Glomerular visceral epithelial cell (primary cell): ENCODE measurements around the gene CIAO2A.
"Not testable (repeated sequence)": the region's sequence is repeated elsewhere in the genome, so short reads cannot be mapped to it uniquely, and the experiment has no call there.

ENCODE experiments used
- DNase-seq: peaks from one replicate; pipeline ENCODE4 v3.0.0-alpha.2; 2016; ENCODE audit errors: extremely low spot score

Gene CIAO2A

DNA sequence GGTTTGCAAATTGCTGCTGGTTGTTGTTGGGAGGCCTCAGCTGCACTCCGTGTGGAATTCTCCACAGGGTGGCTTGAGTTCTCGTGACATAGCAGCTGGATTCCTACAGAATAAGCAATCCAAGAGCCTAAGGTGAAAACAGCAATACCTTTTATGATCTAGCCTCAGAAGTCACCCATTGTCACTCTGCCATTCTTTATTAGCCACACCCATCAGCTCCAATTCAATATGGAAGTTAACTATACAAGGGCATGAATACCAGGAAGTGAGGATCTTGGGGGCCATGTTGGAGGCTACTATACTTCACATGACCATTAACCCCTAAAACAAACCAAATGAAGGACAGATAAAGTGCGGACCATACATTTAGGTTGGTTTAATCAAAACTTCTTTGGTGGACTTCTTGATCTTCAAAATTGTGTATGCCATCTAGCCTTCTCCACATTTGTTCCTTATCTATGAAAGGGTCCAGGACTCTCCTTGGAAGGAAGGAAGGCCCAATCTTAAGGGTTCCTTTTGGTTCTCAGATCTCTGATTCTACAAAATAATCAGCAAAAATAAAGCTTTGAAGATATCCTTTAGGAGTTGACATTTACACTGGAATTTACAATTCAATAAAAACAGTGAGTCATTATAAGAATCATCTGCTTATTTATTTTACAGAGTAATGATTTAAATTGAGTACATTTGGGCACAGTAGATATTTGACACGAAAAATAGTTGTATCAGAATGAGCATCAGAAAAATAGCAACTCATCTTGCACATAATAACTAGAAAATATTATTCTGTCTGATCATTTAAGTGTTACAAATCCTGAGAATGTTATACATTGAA is 21.5 kb downstream of the CIAO2A start:
- no peak for DNase-seq

GRCh38 chr15:64070965-64071851 is 22.4 kb downstream of the CIAO2A start:
- DNase-seq = peak; percentile 77

DNA sequence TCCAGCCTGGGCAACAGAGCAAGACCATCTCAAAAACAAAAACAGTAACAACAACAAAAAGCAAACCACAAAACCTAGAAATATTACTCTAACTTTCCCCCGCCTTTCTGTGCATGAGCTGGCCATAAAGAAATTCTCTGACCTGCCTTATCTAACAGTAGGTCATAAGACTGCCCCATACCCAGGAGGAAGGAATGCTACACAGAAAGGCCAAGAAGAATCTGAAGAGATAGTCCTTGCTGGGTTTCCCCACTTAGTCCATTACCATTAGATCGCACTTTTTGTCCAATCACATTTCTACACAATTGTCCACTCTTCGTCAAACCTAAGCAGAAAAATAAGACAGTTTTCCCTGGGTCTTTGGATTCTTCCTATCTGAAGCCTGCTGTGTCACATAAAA is 23.5 kb downstream of the CIAO2A start:
- no peak for DNase-seq

DNA sequence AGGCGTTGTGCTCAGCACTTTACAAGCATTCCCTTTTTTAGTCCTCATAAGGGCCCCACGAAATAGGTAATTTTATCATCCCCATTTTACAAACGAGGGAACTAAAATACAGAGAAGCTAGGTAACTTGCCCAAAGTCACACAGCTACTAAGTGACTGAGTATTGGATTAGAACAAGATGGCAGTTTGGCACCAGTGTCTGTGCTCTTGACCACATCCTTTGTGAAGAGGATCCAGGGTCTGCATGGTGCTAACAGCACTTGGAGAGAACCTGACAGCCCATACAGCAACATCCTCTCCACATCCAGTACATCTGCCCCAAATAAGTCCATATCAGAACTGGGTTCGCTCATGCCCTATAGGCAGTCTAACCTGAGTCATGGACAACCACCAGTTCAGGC is 25.5 kb downstream of the CIAO2A start:
- no peak for DNase-seq

- peak; percentile 70 for DNase-seq
Observed at GRCh38 chr15:64067564-64068030, 26.0 kb downstream of the CIAO2A start.

- no peak for DNase-seq
Observed at GRCh38 chr15:64066451-64066850, 27.2 kb downstream of the CIAO2A start.

DNA sequence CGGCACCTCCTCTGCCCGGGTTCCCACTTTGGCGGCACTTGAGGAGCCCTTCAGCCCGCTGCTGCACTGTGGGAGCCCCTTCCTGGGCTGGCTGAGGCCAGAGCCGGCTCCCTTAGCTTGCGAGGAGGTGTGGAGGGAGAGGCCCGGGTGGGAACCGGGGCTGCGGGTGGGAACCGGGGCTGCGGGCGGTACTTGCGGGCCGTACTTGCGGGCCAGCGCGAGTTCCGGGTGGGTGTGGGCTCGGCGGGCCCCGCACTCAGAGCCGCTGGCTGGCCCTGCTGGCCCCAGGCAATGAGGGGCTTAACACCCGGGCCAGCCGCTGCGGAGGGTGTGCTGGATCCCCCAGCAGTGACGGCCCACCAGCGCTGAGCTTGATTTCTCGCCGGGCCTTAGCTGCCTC is 32.9 kb downstream of the CIAO2A start:
- DNase-seq = no peak

DNA sequence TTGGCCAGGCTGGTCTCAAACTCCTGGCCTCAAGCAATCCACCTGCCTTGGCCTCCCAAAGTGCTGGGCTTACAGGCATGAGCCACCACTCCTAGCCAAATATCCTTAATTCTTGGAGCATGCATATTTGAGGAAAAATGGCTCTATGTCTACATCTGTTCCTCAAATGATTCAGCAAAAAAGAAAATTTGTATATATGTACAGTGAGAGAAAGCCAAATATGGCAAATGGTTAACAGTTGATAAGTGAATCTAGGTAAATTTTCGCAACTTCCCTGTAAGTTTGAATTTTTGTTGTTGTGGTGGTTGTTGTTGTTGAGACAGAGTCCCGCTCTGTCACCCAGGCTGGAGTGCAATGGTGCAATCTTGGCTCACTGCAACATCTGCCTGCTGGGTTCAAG is 34.5 kb downstream of the CIAO2A start:
- DNase-seq = not testable (repeated sequence)

DNA sequence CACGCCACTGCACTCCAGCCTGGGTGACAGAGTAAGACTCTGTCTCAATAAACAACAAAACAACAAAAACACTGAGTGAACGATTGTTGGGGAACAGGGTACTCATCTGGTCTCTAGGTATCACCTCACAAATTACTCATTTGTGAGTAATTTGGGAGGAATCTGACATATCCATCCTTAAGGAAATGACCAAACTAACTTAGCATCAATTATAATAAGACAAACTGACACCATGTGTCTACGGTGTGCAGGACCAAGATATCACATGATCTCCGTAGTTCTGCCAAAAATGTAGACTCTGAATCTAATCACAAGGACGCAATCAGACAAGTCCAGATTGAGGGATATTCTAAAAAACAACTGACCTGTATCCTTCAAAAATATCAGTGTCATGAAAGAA is 35.4 kb downstream of the CIAO2A start:
- no peak for DNase-seq

- not testable (repeated sequence) for DNase-seq
Observed at GRCh38 chr15:64053674-64054073, 40.0 kb downstream of the CIAO2A start.

- no peak for DNase-seq
Observed at GRCh38 chr15:64052925-64053491, 40.6 kb downstream of the CIAO2A start.

DNA sequence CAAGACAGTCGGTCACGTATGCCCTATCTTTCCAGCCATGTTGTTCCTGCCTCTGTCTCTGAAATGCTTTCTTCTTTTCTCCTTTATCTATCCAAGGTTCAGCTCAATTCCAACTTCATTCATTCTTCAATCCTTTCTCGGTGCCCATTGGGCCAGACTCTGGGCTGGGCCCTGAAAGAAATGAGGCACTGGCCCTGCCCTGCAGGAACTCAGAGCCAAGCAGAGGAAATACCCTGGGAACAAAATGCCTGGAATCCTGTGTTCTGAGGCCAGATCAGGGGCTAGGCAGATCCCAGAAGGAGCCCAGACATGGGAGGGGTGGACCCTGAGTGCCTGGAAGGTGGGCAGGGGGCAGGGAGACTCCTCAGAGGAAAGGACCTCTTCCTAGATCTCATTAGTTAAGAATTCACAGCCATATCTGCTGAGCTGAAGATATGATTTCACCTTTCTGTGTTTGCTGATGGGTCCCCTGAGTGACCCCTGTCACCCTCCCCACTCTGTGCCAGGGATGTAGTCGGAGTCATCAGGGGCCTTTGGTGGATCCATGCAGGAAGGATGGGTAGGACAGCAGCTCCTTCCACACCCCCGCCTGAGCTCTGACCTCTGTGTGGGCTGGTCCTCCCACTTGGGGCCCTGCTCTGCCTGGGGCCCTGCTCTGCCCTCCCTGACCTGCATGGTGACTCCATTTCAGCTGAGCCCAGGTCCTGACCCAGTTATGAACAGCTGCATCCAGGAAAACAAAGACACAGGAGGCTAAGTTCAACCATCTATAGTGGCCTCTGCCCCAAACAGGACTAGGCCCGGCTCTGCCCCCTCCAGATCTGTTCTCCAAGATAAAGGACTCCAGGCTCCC is 42.0 kb downstream of the CIAO2A start:
- DNase-seq = no peak

- DNase-seq = no peak
Observed at GRCh38 chr15:64051093-64051402, 42.6 kb downstream of the CIAO2A start.

- no peak for DNase-seq
Observed at GRCh38 chr15:64050281-64051092, 43.2 kb downstream of the CIAO2A start.

GRCh38 chr15:64048781-64049460 is 44.7 kb downstream of the CIAO2A start:
- DNase-seq = no peak

- peak; percentile 76 for DNase-seq
Observed at GRCh38 chr15:64046421-64047153, 47.1 kb downstream of the CIAO2A start, which contains the start of gene DAPK2. TSS of gene DAPK2 (minus strand) at chr15:64046485. CDS start at chr15:64040261, 6,224 bp downstream.

DNA sequence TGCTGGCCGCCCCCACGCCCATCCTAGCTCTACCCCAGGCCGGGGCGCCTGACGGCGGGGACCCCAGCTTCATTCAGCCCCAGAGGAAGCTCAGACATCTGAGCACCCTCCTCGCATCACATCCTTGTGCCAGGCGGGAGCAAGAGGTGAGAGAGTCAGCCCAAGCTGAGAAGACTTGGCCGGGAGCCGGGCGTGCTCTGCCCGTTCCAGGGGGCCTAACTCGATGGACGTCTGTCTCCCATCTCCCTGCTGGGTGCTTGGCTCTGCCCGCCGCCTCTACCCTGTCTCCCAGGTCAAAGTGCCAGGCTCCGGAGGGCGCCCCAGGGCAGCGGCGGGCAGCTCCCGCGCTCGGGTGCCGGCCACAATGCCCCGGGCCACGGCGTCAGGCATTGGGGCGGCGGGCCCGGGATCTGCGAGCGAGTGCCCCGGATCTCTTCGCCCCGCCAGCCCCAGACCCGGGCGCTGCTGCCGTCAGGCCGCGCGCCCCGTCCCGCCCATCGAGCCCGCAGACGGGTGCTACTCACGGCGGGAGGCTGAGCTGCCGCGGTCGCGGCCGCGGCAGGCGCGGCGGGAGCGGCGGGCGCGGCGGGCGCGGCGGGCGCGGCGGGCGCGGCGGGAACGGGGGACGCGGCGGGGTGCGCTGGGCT is 47.7 kb downstream of the CIAO2A start:
- no peak for DNase-seq

- DNase-seq = no peak
Observed at GRCh38 chr15:64045101-64045435, 48.6 kb downstream of the CIAO2A start.
